ENCODE data around the gene AHCYL2. TPM values are rescaled to one million over a fixed set of nuclear protein-coding genes. Genes with fewer than 3 reads are reported as not detected.
"Not testable (repeated sequence)": the region's sequence is repeated elsewhere in the genome, so short reads cannot be mapped to it uniquely, and the experiment has no call there.

Gene AHCYL2
- total RNA-seq, 2 donors from 2014 or later, result 12.1 to 15.9 TPM

GRCh38 chr7:129240119-129240820, 15.4 kb downstream of the AHCYL2 start:
- peaks cover 3% of the 10 kb centered on the region in 2 donors for H3K4me1 Mint-ChIP-seq (ENCODE audit: low read depth in 2 of 2)
- H3K36me3 Mint-ChIP-seq, result no peaks in the 10 kb centered on the region
- no peak overlapping the region for H3K27ac Mint-ChIP-seq
- no peak for DNase-seq (ENCODE audit: low spot score)
- no peaks in the 10 kb centered on the region for H3K27me3 Mint-ChIP-seq
- H3K4me3 Mint-ChIP-seq, result no peak overlapping the region
- ATAC-seq, result no peak
- no peaks in the 10 kb centered on the region for H3K9me3 Mint-ChIP-seq

GRCh38 chr7:129244220-129244619, 19.4 kb downstream of the AHCYL2 start:
- ATAC-seq (no peak), DNase-seq (ENCODE audit: low spot score) (no peak)
- H3K4me1 Mint-ChIP-seq (ENCODE audit: low read depth in 2 of 2), result peaks cover 0 to 3% of the 10 kb centered on the region in 2 donors
- H3K27ac Mint-ChIP-seq, result no peak overlapping the region
- H3K27me3 Mint-ChIP-seq, result no peaks in the 10 kb centered on the region
- no peaks in the 10 kb centered on the region for H3K36me3 Mint-ChIP-seq
- no peak overlapping the region for H3K4me3 Mint-ChIP-seq
- no peaks in the 10 kb centered on the region for H3K9me3 Mint-ChIP-seq

DNA sequence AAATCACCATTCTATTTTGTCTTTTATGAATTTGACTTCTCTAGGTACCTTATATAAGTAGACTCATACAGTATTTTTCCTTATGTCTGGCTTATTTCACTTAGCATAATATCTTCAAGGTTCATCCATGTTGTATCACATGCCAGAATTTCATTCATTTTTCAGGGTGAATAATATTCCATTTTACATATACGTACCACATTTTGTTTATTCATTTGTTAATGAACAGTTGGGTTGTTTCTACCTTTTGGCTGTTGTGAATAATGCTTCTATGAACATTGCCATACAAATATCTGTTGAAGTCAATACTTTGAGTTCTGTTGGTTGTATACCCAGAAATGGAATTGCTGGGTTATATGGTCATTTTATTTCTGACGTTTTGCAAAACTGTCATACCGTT, 20.7 kb downstream of the AHCYL2 start:
- Mint-ChIP-seq H3K4me1 (ENCODE audit: low read depth in 2 of 2) (peaks cover 2 to 3% of the 10 kb centered on the region in 2 donors), H3K27me3 (no peaks in the 10 kb centered on the region), H3K36me3 (no peaks in the 10 kb centered on the region), H3K4me3 (no peak overlapping the region), H3K27ac (no peak overlapping the region), H3K9me3 (no peaks in the 10 kb centered on the region)
- ATAC-seq, result no peak
- no peak for DNase-seq (ENCODE audit: low spot score)

DNA sequence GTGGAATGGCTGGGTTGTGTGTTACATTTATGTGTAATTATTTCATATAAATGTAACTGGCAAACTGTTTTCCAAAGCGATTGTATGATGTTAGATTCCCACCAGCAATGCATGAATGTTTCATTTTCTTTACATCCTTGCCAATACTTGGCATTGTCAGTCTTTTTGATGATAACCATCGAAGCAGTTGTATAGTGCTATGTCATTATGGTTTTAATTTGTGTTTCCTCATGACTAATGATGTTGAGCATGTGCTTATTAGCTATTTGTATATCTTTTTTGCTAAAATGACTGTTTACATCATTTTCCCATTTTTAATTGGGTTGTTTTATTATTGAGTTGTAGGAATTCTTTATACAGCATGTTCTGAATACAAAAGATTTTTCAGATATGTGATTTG, 22.3 kb downstream of the AHCYL2 start:
- no peaks in the 10 kb centered on the region for H3K36me3 Mint-ChIP-seq
- H3K27ac Mint-ChIP-seq, result no peak overlapping the region
- DNase-seq (ENCODE audit: low spot score) (no peak), ATAC-seq (no peak)
- no peak overlapping the region for H3K4me3 Mint-ChIP-seq
- no peaks in the 10 kb centered on the region for H3K27me3 Mint-ChIP-seq
- H3K4me1 Mint-ChIP-seq (ENCODE audit: low read depth in 2 of 2), result peaks cover 3 to 8% of the 10 kb centered on the region in 2 donors
- no peaks in the 10 kb centered on the region for H3K9me3 Mint-ChIP-seq

- no peaks in the 10 kb centered on the region for H3K9me3 Mint-ChIP-seq
- H3K27ac Mint-ChIP-seq, result no peak overlapping the region
- peaks cover 0 to 8% of the 10 kb centered on the region in 2 donors for H3K4me1 Mint-ChIP-seq (ENCODE audit: low read depth in 2 of 2)
- no peak overlapping the region for H3K4me3 Mint-ChIP-seq
- ATAC-seq (no peak), DNase-seq (ENCODE audit: low spot score) (no peak)
- no peaks in the 10 kb centered on the region for H3K36me3 Mint-ChIP-seq
- H3K27me3 Mint-ChIP-seq, result no peaks in the 10 kb centered on the region
These were observed 27.3 kb downstream of the AHCYL2 start for GRCh38 chr7:129252128-129252527.

- not testable (repeated sequence) for H3K4me1 Mint-ChIP-seq (ENCODE audit: low read depth in 2 of 2); ATAC-seq; H3K9me3 Mint-ChIP-seq; H3K36me3 Mint-ChIP-seq; H3K27me3 Mint-ChIP-seq; H3K4me3 Mint-ChIP-seq; H3K27ac Mint-ChIP-seq; DNase-seq (ENCODE audit: low spot score)
These were observed 27.8 kb downstream of the AHCYL2 start for GRCh38 chr7:129252603-129253002.

- no peak for ATAC-seq
- Mint-ChIP-seq H3K27me3 (no peaks in the 10 kb centered on the region), H3K4me1 (ENCODE audit: low read depth in 2 of 2) (peaks cover 14 to 25% of the 10 kb centered on the region in 2 donors), H3K4me3 (no peak overlapping the region), H3K36me3 (no peaks in the 10 kb centered on the region), H3K9me3 (no peaks in the 10 kb centered on the region), H3K27ac (no peak overlapping the region)
- DNase-seq (ENCODE audit: low spot score), result no peak
These were observed 31.0 kb downstream of the AHCYL2 start for GRCh38 chr7:129255800-129256199.

DNA sequence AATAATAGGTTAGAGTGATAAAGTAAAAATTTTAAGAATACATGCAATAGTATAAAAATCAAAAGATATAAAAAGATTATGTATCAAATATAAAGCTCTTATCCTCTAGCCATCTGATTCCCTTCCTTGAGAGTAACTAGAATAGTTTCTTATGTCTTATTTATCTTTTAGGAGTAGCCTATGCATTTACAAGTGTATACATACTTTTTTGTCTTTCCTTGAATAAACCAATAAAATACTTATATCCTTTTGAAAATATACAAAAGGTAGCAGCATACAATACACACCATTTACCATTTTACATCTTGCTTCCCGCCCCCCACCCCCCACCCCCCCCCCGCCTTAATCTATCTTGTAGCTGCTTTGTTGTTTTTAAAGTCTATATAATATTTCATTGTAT, 31.4 kb downstream of the AHCYL2 start:
- ATAC-seq (no peak), DNase-seq (ENCODE audit: low spot score) (no peak)
- H3K36me3 Mint-ChIP-seq, result no peaks in the 10 kb centered on the region
- no peak overlapping the region for H3K4me3 Mint-ChIP-seq
- H3K4me1 Mint-ChIP-seq (ENCODE audit: low read depth in 2 of 2), result peaks cover 14 to 22% of the 10 kb centered on the region in 2 donors
- no peaks in the 10 kb centered on the region for H3K9me3 Mint-ChIP-seq
- no peak overlapping the region for H3K27ac Mint-ChIP-seq
- no peaks in the 10 kb centered on the region for H3K27me3 Mint-ChIP-seq

GRCh38 chr7:129257168-129257567, 32.3 kb downstream of the AHCYL2 start:
- Mint-ChIP-seq H3K27ac (no peak overlapping the region), H3K9me3 (no peaks in the 10 kb centered on the region), H3K4me1 (ENCODE audit: low read depth in 2 of 2) (peaks cover 16 to 22% of the 10 kb centered on the region in 2 donors), H3K4me3 (no peak overlapping the region), H3K27me3 (no peaks in the 10 kb centered on the region), H3K36me3 (no peaks in the 10 kb centered on the region)
- no peak for DNase-seq (ENCODE audit: low spot score)
- ATAC-seq, result no peak

- H3K4me1 Mint-ChIP-seq (ENCODE audit: low read depth in 2 of 2), result peaks cover 22 to 25% of the 10 kb centered on the region in 2 donors
- DNase-seq (ENCODE audit: low spot score), result no peak
- no peaks in the 10 kb centered on the region for H3K9me3 Mint-ChIP-seq
- H3K27me3 Mint-ChIP-seq, result no peaks in the 10 kb centered on the region
- H3K4me3 Mint-ChIP-seq, result peak overlapping the region; percentile 28
- H3K36me3 Mint-ChIP-seq, result no peaks in the 10 kb centered on the region
- peak overlapping the region in 1 of 2 donors; percentile 68 for H3K27ac Mint-ChIP-seq
- no peak for ATAC-seq
These were observed 34.0 kb downstream of the AHCYL2 start for GRCh38 chr7:129258649-129259389.

GRCh38 chr7:129262324-129262723, 37.5 kb downstream of the AHCYL2 start:
- Mint-ChIP-seq H3K4me3 (peak overlapping the region; percentile 58), H3K27me3 (no peaks in the 10 kb centered on the region), H3K9me3 (no peaks in the 10 kb centered on the region), H3K27ac (peak overlapping the region in 1 of 2 donors; percentile 48), H3K4me1 (ENCODE audit: low read depth in 2 of 2) (peaks cover 22 to 25% of the 10 kb centered on the region in 2 donors), H3K36me3 (no peaks in the 10 kb centered on the region)
- ATAC-seq (peak; percentile 24 to 50), DNase-seq (ENCODE audit: low spot score) (no peak)

DNA sequence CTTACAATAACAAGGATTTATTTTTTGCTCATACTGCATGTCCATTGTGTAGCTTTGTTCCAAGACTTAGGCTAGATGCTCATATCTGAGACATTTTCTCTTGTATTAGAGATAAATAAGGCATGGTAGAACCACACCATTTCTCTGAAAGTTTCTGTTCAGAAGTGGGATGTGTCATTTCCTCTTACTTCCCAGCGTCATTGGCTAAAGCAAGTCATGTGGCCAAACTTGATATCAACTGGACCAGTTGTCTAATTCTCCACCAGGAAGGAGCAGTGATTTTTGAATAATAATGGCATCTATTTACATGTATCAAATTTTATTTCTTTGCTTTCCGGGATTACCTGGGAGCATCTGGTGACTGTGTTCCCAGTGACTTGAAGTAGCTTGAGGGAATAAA, 38.3 kb downstream of the AHCYL2 start:
- no peak for ATAC-seq
- Mint-ChIP-seq H3K27me3 (no peaks in the 10 kb centered on the region), H3K27ac (no peak overlapping the region), H3K4me3 (no peak overlapping the region), H3K4me1 (ENCODE audit: low read depth in 2 of 2) (peaks cover 22 to 25% of the 10 kb centered on the region in 2 donors), H3K9me3 (no peaks in the 10 kb centered on the region), H3K36me3 (no peaks in the 10 kb centered on the region)
- DNase-seq (ENCODE audit: low spot score), result no peak

GRCh38 chr7:129264534-129264933, 39.7 kb downstream of the AHCYL2 start:
- H3K4me1 Mint-ChIP-seq (ENCODE audit: low read depth in 2 of 2), result peaks cover 10 to 19% of the 10 kb centered on the region in 2 donors
- H3K27ac Mint-ChIP-seq, result no peak overlapping the region

GRCh38 chr7:129265328-129265727, 40.5 kb downstream of the AHCYL2 start:
- no peaks in the 10 kb centered on the region for H3K27me3 Mint-ChIP-seq
- peaks cover 2 to 12% of the 10 kb centered on the region in 2 donors for H3K4me1 Mint-ChIP-seq (ENCODE audit: low read depth in 2 of 2)
- no peak for ATAC-seq
- DNase-seq (ENCODE audit: low spot score), result no peak
- no peak overlapping the region for H3K27ac Mint-ChIP-seq
- H3K36me3 Mint-ChIP-seq, result no peaks in the 10 kb centered on the region
- H3K9me3 Mint-ChIP-seq, result no peaks in the 10 kb centered on the region
- H3K4me3 Mint-ChIP-seq, result no peak overlapping the region

More at GRCh38 chr7:129264534-129264933, 39.7 kb downstream of the AHCYL2 start:
- no peaks in the 10 kb centered on the region for H3K36me3 Mint-ChIP-seq
- no peak overlapping the region for H3K4me3 Mint-ChIP-seq
- H3K27me3 Mint-ChIP-seq, result no peaks in the 10 kb centered on the region
- ATAC-seq, result no peak
- H3K9me3 Mint-ChIP-seq, result no peaks in the 10 kb centered on the region
- DNase-seq (ENCODE audit: low spot score), result no peak

All from natural killer cell treated with Interleukin-12 subunit alpha and Interleukin-12 subunit beta and Interleukin-15 and Interleukin-18, amount 100 ng/mL, for 72 hours (primary cell).